C4-2B (cell line): ENCODE measurements around the gene DSG2.

Experiments used
- CTCF ChIP-seq: fragments of 450-650 bp; conservative IDR thresholded peaks from 2 replicates; pipeline ENCODE4 v1.5.1; 2017; ENCODE audit warnings: mild to moderate bottlenecking
- ZFX ChIP-seq: fragments of 450-650 bp; IDR thresholded peaks from 2 replicates; pipeline ENCODE4 v1.6.1; 2017

- TF ChIP-seq CTCF (no peak), ZFX (no peak)
Measured at GRCh38 chr18:31586616-31587015, 88.6 kb downstream of the DSG2 start.
